Inferior parietal cortex (tissue), 1 donor: ENCODE data around the gene ZNF791.
"Not testable (repeated sequence)": the region's sequence is repeated elsewhere in the genome, so short reads cannot be mapped to it uniquely, and the experiment has no call there.

Experiments used
- DNase-seq: peaks from one replicate; pipeline ENCODE4 v3.0.0-alpha.2; 2016; ENCODE audit errors: extremely low spot score

ZNF791 gene

DNA sequence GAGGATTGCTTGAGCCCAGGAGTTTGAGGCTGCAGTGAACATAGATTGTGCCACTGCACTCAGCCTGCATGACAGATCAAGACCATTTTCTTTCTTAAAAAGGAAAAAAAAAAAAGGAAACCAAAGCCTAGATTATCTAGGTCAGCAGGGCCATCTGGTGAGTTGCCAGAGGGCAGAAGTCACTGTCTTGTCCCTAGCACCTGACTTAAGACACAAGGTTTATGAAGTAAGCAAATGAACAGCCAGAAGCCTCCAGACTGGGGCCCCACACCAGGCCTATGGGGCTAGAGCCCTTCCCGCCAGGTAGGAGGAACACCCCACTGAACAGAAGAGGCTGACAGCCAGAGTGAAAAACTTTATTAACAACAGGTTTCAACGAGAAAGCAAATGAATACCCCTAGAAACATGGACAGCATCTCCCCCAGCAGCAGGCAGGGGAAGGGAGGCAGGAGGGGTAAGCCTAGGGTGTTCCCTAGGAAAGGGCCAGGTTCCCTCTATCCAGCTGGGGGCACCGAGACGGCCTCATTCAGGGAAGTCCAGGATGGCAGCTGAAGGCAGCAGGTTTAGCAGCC, 57.1 kb downstream of the ZNF791 start:
- no peak for DNase-seq

DNA sequence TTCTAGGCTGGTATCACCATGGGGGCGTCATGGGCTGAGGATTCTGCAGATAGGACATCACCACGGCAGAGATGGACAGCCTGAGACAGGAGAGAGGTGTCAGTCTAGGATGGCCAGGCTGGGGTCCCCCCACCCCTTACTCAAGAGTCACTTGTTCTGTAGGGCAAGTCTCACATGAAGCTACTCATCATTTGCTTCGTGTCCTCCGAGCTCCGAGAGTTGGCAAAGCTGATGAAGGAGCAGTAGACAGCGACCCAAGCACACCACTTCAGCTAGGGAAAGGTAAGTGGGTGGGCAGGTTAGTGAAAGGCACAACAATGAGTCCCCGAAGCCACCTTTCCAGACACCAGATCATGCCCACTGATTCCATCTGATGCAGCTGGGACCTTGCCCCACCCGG, 57.6 kb downstream of the ZNF791 start:
- no peak for DNase-seq

DNA sequence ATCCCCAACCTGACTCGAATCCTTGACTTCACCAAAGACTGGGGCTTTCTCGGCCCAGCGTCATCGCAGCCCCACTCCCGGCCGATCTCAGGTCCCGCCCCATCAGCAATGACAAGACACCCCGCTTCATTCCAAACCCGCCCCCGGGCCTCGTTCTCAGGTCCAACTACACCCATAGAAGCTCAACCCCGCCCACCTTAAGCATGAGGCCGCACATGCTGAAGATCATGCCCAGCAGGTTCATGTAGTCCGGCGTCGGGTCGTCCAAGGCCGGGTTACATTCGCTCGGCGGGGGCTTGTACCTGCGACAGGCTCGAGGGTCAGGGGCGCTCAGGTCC, 58.2 kb downstream of the ZNF791 start:
- no peak for DNase-seq

DNA sequence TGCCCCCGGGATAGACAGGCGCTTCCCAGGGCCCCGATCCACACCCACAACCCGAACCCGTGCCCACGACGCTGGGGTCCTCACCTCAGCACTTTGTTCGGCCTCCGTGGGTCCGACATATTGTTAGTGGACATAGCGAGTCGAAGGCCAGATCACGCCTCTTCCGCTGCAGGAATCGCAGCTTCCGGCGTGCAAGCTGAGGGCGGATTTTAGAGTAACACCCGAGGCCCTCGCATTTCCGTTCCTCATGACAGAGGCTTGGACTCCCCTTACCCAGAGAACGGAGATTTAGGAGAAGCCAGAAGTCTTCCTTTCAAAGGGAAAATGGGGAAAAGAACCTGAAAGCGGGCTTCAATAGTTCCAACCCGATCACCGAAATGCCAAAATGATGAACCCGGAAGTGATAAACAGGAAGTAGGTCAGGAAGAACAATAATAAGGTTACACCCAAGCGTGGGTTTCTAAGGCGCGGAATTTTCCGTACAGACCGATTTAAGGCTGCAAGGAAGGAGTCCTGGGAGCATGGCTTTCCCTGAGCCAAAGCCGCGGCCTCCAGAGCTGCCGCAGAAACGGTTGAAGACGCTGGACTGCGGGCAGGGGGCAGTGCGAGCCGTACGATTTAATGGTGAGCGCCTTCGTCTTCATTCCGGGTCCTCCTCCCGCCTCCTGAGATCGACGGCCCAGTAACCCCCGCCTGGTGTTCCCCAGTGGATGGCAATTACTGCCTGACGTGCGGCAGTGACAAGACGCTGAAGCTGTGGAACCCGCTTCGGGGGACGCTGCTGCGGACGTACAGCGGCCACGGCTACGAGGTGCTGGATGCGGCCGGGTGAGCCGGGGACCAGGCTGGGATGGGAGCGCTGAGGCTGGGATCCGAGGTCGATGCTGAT, 58.8 kb downstream of the ZNF791 start:
- DNase-seq: peak; percentile 93

GRCh38 chr19:12670159-12670928, 59.6 kb downstream of the ZNF791 start:
- DNase-seq: no peak

- no peak for DNase-seq
These were observed 62.0 kb downstream of the ZNF791 start for GRCh38 chr19:12672744-12673143.

DNA sequence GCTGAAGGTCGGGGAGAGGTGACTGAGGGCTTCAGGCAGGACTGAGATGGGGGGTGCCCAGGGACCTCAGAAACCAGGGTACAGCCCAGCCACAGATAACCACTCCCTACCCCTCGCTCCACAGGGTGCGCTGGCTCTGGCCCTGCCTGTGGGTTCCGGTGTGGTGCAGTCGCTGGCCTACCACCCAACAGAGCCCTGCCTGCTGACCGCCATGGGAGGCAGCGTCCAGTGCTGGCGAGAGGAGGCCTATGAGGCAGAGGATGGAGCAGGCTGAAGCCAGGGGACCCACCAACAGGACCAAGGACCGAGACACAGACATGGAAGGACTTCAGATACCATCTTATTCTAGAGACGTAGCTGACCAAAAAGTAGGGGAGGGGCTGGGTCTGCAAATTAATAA, 64.7 kb downstream of the ZNF791 start:
- DNase-seq: no peak

GRCh38 chr19:12675940-12676339, 65.2 kb downstream of the ZNF791 start:
- DNase-seq: no peak

DNA sequence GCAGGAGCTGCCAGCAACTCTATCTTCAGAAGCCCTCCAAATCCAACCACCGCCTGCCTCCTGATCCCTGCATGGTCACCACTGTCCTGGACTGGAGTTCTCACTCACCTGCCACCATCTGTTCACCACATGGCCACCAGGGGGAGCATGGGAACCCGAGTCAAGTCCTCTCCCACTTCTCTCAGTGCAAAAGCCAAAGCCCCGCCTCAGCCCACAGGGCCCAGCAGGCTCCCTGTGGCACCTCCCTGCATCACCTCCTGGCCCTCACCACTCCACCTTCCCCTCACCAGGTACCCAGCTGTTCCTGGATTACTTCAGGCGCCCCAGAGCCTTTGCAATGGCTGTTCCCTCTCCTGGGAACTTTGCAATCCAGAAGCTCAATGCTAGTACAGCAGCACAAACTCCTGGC, 65.7 kb downstream of the ZNF791 start:
- DNase-seq: peak; percentile 76

DNA sequence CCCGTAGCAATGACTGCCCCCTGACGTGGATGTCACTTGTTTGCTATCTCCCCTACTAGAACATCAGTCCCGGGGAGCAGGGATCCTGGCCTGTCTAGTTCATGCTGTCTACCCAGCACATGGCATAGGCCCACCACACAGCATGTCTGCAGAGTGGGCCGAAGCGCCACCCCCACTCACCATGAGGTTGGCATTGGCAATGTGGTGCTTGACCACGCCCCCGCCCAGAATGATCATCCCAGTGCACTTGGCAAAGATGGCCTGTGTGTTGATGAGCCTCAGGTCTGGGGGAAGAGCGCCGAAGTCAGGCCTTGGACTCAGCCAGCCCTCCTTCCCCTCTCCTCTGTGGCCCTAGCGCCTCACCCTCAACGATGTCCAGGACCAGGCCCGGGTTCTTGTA, 66.2 kb downstream of the ZNF791 start:
- no peak for DNase-seq

DNA sequence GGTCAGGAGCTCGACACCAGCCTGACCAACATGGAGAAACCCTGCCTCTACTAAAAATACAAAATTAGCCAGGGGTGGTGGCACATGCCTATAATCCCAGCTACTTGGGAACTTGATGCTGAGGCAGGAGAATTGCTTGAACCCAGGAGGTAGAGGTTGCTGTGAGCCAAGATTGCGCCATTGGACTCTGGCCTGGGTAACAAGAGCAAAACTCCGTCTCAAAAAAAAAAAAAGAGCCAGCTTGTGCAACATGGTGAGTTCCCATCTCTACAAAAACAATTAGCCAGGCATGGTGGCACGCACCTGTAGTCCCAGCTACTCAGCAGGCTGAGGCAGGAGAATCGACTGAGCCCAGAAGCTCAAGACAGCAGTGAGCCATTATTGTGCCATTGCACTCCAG, 67.3 kb downstream of the ZNF791 start:
- DNase-seq: not testable (repeated sequence)

GRCh38 chr19:12680034-12680433, 69.3 kb downstream of the ZNF791 start:
- no peak for DNase-seq

DNA sequence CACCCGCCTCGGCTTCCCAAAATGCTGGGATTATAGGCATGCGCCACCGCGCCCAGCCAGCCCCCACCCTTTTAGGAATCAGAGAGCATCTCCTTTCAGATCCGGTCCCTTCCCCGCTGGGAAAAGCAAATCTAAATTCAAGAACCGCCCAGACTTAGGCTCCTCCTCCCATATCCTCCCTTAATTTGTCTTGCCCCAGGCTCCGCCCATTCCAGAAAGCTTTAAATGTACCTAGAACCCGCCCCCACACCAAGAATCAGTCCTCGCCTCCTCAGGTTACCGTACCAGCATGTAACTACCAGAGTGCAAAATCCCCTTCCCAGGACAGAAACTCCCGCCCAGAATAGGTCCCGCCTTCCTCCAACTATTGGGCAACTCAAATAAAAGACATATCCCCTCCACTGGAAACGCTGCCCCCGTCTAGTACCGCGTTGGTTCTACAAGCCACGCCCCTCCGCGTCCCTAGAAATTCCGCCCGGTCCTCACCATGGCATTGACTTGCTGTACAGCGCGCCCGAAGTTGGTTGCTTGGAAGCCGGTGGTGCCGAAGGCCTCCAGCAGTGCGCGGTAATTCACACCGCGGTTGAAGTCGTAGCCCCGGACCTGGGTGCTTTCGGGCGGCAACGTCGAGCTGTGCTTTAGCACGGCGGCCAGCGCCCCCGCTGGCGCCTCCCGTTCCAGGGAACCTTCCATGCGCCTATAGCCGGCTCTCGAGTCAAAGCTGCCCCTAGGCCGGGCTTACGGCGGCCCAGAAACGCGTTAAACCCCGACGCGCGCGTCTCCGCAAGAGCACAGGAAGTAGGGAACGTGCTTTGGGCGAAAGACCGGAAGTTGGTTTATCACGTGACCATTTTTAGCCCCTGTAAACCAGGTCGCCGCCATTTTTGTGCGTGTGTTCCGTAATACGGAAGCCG, 70.6 kb downstream of the ZNF791 start, which contains the start of gene DHPS:
TSS of gene DHPS (minus strand) at position 807 of the 914 bp plus-strand sequence. CDS start at position 693, 114 bp downstream.
- peak; percentile 99 for DNase-seq
